ENCODE measurements around the gene COPS8. TPM values are rescaled to one million over a fixed set of nuclear protein-coding genes. Genes with fewer than 3 reads are reported as not detected.

Gene COPS8
- total RNA-seq, 4 donors from 2014 or later = 57.1 to 84.5 (median 72.4) TPM

DNA sequence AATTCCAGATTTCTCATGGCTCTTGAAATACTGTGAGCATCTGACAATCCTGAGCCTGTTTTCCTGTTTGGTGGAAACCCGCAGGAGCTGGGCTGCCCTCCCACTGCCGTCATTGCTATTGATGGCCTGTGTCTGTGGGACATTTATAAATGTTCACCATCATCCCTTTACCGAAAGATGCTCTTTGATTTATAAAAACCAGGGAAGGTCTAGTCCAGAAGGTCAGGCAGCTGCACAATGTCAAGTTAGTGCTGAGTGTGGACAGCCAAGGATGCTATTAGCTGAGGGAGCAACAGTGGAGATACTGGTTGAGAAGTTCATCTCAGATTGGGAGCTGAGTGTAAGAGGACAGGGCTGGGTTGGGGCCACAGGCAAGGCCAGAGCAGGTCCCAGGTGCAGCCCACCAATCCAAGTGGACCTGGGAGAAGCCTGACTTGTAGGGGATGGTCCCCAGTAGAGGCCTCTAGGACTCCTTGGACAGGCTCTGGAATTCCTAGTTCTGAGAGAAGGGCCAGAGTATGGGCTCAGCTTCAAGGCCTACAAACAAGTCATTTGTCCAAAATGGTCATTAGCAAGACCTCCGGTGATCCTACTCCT, 55.1 kb downstream of the COPS8 start:
- no peaks in the 10 kb centered on the region for H3K27me3 ChIP-seq
- H3K36me3 ChIP-seq = no peaks in the 10 kb centered on the region
- H3K4me1 ChIP-seq = no peaks in the 10 kb centered on the region
- no peak overlapping the region for H3K4me3 ChIP-seq (replicated peaks in 1 of 3)
- no peak for DNase-seq
- H3K9me3 ChIP-seq = no peaks in the 10 kb centered on the region
- intact Hi-C loops (cut with DNase I) = no loop called here
- TF ChIP-seq, protein P1, sequence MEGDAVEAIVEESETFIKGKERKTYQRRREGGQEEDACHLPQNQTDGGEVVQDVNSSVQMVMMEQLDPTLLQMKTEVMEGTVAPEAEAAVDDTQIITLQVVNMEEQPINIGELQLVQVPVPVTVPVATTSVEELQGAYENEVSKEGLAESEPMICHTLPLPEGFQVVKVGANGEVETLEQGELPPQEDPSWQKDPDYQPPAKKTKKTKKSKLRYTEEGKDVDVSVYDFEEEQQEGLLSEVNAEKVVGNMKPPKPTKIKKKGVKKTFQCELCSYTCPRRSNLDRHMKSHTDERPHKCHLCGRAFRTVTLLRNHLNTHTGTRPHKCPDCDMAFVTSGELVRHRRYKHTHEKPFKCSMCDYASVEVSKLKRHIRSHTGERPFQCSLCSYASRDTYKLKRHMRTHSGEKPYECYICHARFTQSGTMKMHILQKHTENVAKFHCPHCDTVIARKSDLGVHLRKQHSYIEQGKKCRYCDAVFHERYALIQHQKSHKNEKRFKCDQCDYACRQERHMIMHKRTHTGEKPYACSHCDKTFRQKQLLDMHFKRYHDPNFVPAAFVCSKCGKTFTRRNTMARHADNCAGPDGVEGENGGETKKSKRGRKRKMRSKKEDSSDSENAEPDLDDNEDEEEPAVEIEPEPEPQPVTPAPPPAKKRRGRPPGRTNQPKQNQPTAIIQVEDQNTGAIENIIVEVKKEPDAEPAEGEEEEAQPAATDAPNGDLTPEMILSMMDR (IDR thresholded peaks at IDR 0.05) = no peak
- TF ChIP-seq POLR2A (IDR thresholded peaks at IDR 0.05) = no peak
- peak overlapping the region in 1 of 3 donors; percentile 17 for H3K27ac ChIP-seq
- 85 to 86% methylated on average over 4 of the region's 4 CpGs for WGBS, 2 donors

GRCh38 chr2:237141571-237142051, 55.9 kb downstream of the COPS8 start:
- Histone ChIP-seq H3K4me3 (replicated peaks in 1 of 3) (no peak overlapping the region), H3K27ac (peak overlapping the region in 1 of 3 donors; percentile 20), H3K36me3 (no peaks in the 10 kb centered on the region), H3K27me3 (no peaks in the 10 kb centered on the region), H3K9me3 (no peaks in the 10 kb centered on the region), H3K4me1 (no peaks in the 10 kb centered on the region)
- intact Hi-C loops (cut with DNase I) = no loop called here
- TF ChIP-seq, protein P1 (IDR thresholded peaks at IDR 0.05) = no peak
- no peak for TF ChIP-seq POLR2A (IDR thresholded peaks at IDR 0.05)
- DNase-seq = no peak
- 70 to 83% methylated on average over 4 of the region's 4 CpGs for WGBS, 2 donors

GRCh38 chr2:237143118-237143517, 57.4 kb downstream of the COPS8 start:
- Histone ChIP-seq H3K4me1 (no peaks in the 10 kb centered on the region), H3K27ac (peak overlapping the region in 2 of 3 donors; percentile 36 to 46), H3K27me3 (no peaks in the 10 kb centered on the region), H3K36me3 (no peaks in the 10 kb centered on the region), H3K4me3 (replicated peaks in 1 of 3) (no peak overlapping the region), H3K9me3 (no peaks in the 10 kb centered on the region)
- WGBS, 2 donors = 64 to 72% methylated on average over 2 of the region's 2 CpGs
- intact Hi-C loops (cut with DNase I) = no loop called here
- DNase-seq = no peak
- no peak for TF ChIP-seq POLR2A (IDR thresholded peaks at IDR 0.05)
- TF ChIP-seq, protein P1 (IDR thresholded peaks at IDR 0.05) = no peak

DNA sequence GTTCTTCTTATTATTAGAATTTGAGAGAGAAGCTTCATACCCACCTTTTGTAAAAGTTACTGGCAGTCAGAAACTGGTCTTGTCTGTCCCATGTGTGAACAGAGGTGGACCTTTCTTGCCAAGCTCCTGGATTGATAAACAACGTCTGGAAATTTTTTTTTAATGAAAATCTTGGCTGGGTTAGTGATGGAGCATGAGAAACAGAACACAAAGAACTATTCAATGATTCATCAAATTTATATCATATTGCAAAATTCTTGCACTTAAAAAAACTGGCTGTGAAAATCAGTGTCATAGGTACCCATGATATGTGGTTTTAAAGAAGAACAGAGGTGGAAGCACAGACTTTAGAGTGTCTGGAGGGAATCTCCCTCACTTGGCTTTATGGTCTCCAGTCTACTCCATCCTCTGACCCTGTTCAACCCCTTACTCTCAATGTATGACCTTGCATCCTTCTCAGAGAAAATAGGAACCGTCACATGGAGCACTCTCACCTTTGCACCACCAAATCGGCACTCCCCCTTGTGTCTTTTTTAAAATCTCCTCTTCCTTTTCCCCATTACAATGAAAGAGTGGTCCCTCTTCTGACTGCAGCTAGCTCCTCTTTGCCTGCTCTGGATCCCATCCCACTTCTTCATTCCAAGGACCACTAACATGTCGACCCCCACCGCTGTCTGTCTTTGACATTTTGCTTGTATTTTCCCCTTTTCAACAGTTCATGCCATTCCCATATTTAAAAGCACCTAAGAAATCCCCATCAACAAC, 58.2 kb downstream of the COPS8 start:
- 79 to 82% methylated on average over 5 of the region's 5 CpGs for WGBS, 2 donors
- Histone ChIP-seq H3K4me1 (no peaks in the 10 kb centered on the region), H3K4me3 (replicated peaks in 1 of 3) (no peak overlapping the region), H3K9me3 (no peaks in the 10 kb centered on the region), H3K27me3 (no peaks in the 10 kb centered on the region), H3K36me3 (no peaks in the 10 kb centered on the region), H3K27ac (peak overlapping the region in 2 of 3 donors; percentile 36 to 46)
- intact Hi-C loops (cut with DNase I) = no loop called here
- TF ChIP-seq POLR2A (IDR thresholded peaks at IDR 0.05) = no peak
- TF ChIP-seq, protein P1 (IDR thresholded peaks at IDR 0.05) = no peak
- DNase-seq = no peak

DNA sequence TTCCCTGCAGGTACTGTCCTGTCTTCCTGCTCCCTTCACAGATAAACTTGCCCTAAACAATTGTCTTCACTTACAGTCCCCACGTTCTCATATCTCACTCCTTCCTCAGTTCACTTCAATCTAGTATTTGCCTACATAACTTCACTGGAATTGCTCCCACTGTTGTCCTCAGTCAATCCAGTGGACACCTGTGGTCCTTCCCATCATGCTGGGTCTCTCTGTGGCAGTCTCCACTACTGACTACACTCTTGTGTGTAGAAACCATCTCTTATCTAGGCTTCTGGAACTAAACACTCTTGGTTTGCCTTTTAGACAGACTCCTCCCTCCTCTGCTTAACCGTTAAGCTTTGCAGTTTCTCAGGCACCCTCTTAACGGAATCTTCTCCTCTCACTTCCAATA, 58.8 kb downstream of the COPS8 start:
- H3K4me3 ChIP-seq (replicated peaks in 1 of 3) = no peak overlapping the region
- H3K27ac ChIP-seq = no peak overlapping the region
- peaks cover 0 to 7% of the 10 kb centered on the region in 2 donors for H3K4me1 ChIP-seq
- DNase-seq = no peak
- 77% methylated on average over 3 of the region's 3 CpGs for WGBS, 2 donors
- H3K9me3 ChIP-seq = no peaks in the 10 kb centered on the region
- intact Hi-C loops (cut with DNase I) = no loop called here
- H3K36me3 ChIP-seq = no peaks in the 10 kb centered on the region
- no peak for TF ChIP-seq POLR2A (IDR thresholded peaks at IDR 0.05)
- TF ChIP-seq, protein P1 (IDR thresholded peaks at IDR 0.05) = no peak
- no peaks in the 10 kb centered on the region for H3K27me3 ChIP-seq

All from thyroid gland (tissue), 4 donors.